Endothelial cell of umbilical vein (primary cell): Measurements from ENCODE around the gene ANKRD35. TPM values are rescaled to one million over a fixed set of nuclear protein-coding genes. Genes with fewer than 3 reads are reported as not detected.

Experiments
- BruUV-seq: library from RNA; stranded (reverse); fragments of 400-500 nt; replicated peaks from 2 replicates; lab custom pipeline; 2021; lab: Mats Ljungman, UMichigan
- CTCF ChIA-PET: fragments of 300-600, 350-600 bp; sonication (Branson Sonifier 250); formaldehyde crosslinking; loops from one replicate; lab custom pipeline; 2021; ENCODE audit warnings: antibody characterized with exemption, inconsistent platforms; lab: Charles Lee
- POLR2A ChIA-PET: fragments of 300-600, 350-600 bp; sonication (Branson Sonifier 250); formaldehyde crosslinking; loops from one replicate; lab custom pipeline; 2021; ENCODE audit warnings: antibody characterized with exemption, inconsistent platforms; lab: Charles Lee
- DNase-seq: peaks from one replicate; pipeline ENCODE4 v3.0.0-alpha.2; 2011; ENCODE audit warnings: low read depth, low spot score
- FAIRE-seq: peaks from 2 replicates; lab custom pipeline; 2011; peaks lifted over from hg19 to GRCh38; lab: Jason Lieb, UNC
- H2AFZ ChIP-seq: 2 replicates; pipeline ENCODE4 v1.6.0; 2012; ENCODE audit warnings: low read depth, low read length, control low read depth, inconsistent platforms
- H3K27ac ChIP-seq: 2 replicates; pipeline ENCODE4 v1.5.1; 2011; ENCODE audit warnings: low read depth, mild to moderate bottlenecking, control low read depth, low read length, moderate library complexity; ENCODE audit not compliant: insufficient read depth
- H3K27me3 ChIP-seq, 2 experiments: 2 replicates each; pipeline versions ENCODE4 v1.6.0 to v1.6.1; 2011; ENCODE audit warnings: low read length in 2 of 2, mixed read lengths in 1 of 2; ENCODE audit not compliant: control insufficient read depth in 2 of 2, insufficient read depth in 2 of 2
- H3K36me3 ChIP-seq, 2 experiments: 2 replicates in 1 of 2; 3 replicates in 1 of 2; pipeline ENCODE4 v1.5.1; 2011; ENCODE audit warnings: low read length in 2 of 2, mild to moderate bottlenecking in 1 of 2, moderate library complexity in 1 of 2; ENCODE audit not compliant: control insufficient read depth in 2 of 2, insufficient read depth in 2 of 2; ENCODE audit errors: extremely low read depth in 1 of 2
- H3K4me1 ChIP-seq: 3 replicates; pipeline ENCODE4 v1.5.1; 2011; ENCODE audit warnings: mild to moderate bottlenecking, low read length; ENCODE audit not compliant: control insufficient read depth, insufficient read depth; ENCODE audit errors: extremely low read depth
- H3K4me2 ChIP-seq: 2 replicates; pipeline ENCODE4 v1.6.1; 2011; ENCODE audit warnings: low read length, control low read depth, mixed read lengths; ENCODE audit not compliant: insufficient read depth
- H3K4me3 ChIP-seq, 3 experiments: fragments of 200-600 bp in 1 of 3; sonication (generic), shearing (Covaris generic) in 1 of 3; replicated peaks in 1 of 3; 2 replicates each; pipeline ENCODE4 v1.5.1; 2011 to 2016; ENCODE audit warnings: control low read depth in 3 of 3, low read length in 3 of 3, mild to moderate bottlenecking in 2 of 3, inconsistent platforms in 1 of 3, low read depth in 1 of 3, moderate library complexity in 1 of 3; ENCODE audit not compliant: insufficient read depth in 1 of 3
- H3K79me2 ChIP-seq: 2 replicates; pipeline ENCODE4 v1.6.0; 2012; ENCODE audit warnings: low read length, inconsistent platforms; ENCODE audit not compliant: control insufficient read depth, insufficient read depth
- H3K9ac ChIP-seq: replicated peaks from 2 replicates; pipeline ENCODE3; 2011; ENCODE audit warnings: low read length, control low read depth; ENCODE audit not compliant: insufficient read depth; ENCODE audit errors: extremely low read depth
- H3K9me1 ChIP-seq: replicated peaks from 3 replicates; pipeline ENCODE4 v1.6.0; 2011; ENCODE audit warnings: mild to moderate bottlenecking, low read length; ENCODE audit not compliant: control insufficient read depth, insufficient read depth; ENCODE audit errors: extremely low read depth
- H3K9me3 ChIP-seq: replicated peaks from 2 replicates; pipeline ENCODE4 v1.5.1; 2012; ENCODE audit warnings: low read length, inconsistent platforms; ENCODE audit not compliant: control insufficient read depth, insufficient read depth
- H4K20me1 ChIP-seq: replicated peaks from 2 replicates; pipeline ENCODE3; 2011; ENCODE audit warnings: mild to moderate bottlenecking, low read length; ENCODE audit not compliant: control insufficient read depth, insufficient read depth; ENCODE audit errors: extremely low read depth
- CTCF ChIP-seq, 2 donors: IDR thresholded peaks; 1 replicate in 1 of 2; 2 replicates in 1 of 2; pipeline ENCODE4 v1.5.1; 2011; ENCODE audit warnings: low read length in 2 of 2, mild to moderate bottlenecking in 2 of 2, moderate library complexity in 2 of 2, control low read depth in 1 of 2, inconsistent platforms in 1 of 2, low read depth in 1 of 2; ENCODE audit not compliant: insufficient read depth in 1 of 2; ENCODE audit errors: extremely low read depth in 1 of 2
- EZH2 ChIP-seq: IDR thresholded peaks from 2 replicates; pipeline ENCODE4 v1.6.1; 2012; ENCODE audit warnings: borderline replicate concordance, low read depth, mild to moderate bottlenecking, moderate library complexity, low read length, inconsistent platforms; ENCODE audit not compliant: severe bottlenecking
- FOS ChIP-seq: IDR thresholded peaks from 2 replicates; pipeline ENCODE4 v1.6.1; 2011; ENCODE audit warnings: mild to moderate bottlenecking, low read length, moderate library complexity, borderline replicate concordance; ENCODE audit not compliant: insufficient read depth
- GATA2 ChIP-seq: IDR thresholded peaks from 2 replicates; pipeline ENCODE4 v1.7.0; 2011; ENCODE audit warnings: low read depth, mild to moderate bottlenecking, moderate library complexity, mixed read lengths, low read length; ENCODE audit not compliant: insufficient read length, insufficient read depth
- JUN ChIP-seq: IDR thresholded peaks from 2 replicates; pipeline ENCODE4 v1.6.1; 2011; ENCODE audit warnings: borderline replicate concordance, low read depth; ENCODE audit not compliant: insufficient read length, insufficient read depth
- MAX ChIP-seq: IDR thresholded peaks from 2 replicates; pipeline ENCODE4 v1.6.1; 2011; ENCODE audit not compliant: insufficient read depth, insufficient read length
- MYC ChIP-seq: IDR thresholded peaks from one replicate; pipeline ENCODE4 v1.6.1; 2011; ENCODE audit warnings: mild to moderate bottlenecking, low read depth, low read length
- POLR2A ChIP-seq: IDR thresholded peaks from 2 replicates; pipeline ENCODE4 v1.6.1; 2012; ENCODE audit warnings: low read depth, mild to moderate bottlenecking, control low read depth, low read length
- POLR2AphosphoS5 ChIP-seq: IDR thresholded peaks from 2 replicates; pipeline ENCODE4 v1.6.1; 2012; ENCODE audit warnings: low read depth, mild to moderate bottlenecking, control low read depth, low read length, moderate library complexity; ENCODE audit not compliant: insufficient read depth
- dilution Hi-C: fragments of 300-500 bp; cut with MboI; formaldehyde crosslinking; loops from one replicate; pipeline ENCODE4 v1.15.0; 2019; ENCODE audit warnings: low sequenced_read_pairs; ENCODE audit not compliant: extremely low pct_ligation_motif_present
- intact Hi-C: fragments of 100-400 bp; cut with micrococcal nuclease; formaldehyde crosslinking; loops from one replicate; pipeline ENCODE4 v1.10.0; 2022
- polyA plus RNA-seq, 4 experiments: library from polyadenylated mRNA; depleted of rRNA in 3 of 4; stranded (reverse) in 3 of 4; unstranded in 1 of 4; fragments of >200 nt; gene quantifications; 2 replicates each; pipeline versions ENCODE4 v1.2.1 to v1.2.3, GENCODE V29; 2011 to 2012; ENCODE audit warnings: missing spikeins in 1 of 4
- total RNA-seq: library from RNA; stranded (reverse); gene quantifications from 2 replicates; pipeline ENCODE4 v1.2.3, GENCODE V29; 2021

The ANKRD35 gene
- total and polyA plus RNA-seq, 2 donors (not counting 3 experiments of a cell fraction or from before 2014, with no cell fraction given), result 0.15 to 0.20 TPM

GRCh38 chr1:145912128-145912641 is 26.5 kb upstream of the ANKRD35 start:
- Histone ChIP-seq H3K27ac (no peak overlapping the region), H3K79me2 (peaks cover 7% of the 10 kb centered on the region), H3K27me3 (no peaks in the 10 kb centered on the region), H3K4me1 (peaks cover 23% of the 10 kb centered on the region), H3K36me3 (peaks cover 8 to 10% of the 10 kb centered on the region in 2 experiments), H2AFZ (no peak overlapping the region), H4K20me1 (no peaks in the 10 kb centered on the region), H3K4me2 (no peak overlapping the region), H3K4me3 (no peak overlapping the region), H3K9me1 (no peaks in the 10 kb centered on the region), H3K9ac (no peak overlapping the region), H3K9me3 (no peaks in the 10 kb centered on the region)
- no peak for FAIRE-seq
- no peak for DNase-seq
- no TSS peak for BruUV-seq
- CTCF ChIA-PET, result interaction anchor here (7.2 to 7.7 kb wide), 2 partner anchors 20 to 64 kb away, joined by 151 to 280 read pairs; partner anchors contain the start of gene NUDT17
- dilution Hi-C loops, result no loop called here
- POLR2A ChIA-PET, result interaction anchor here (1.7 kb wide), 1 partner anchor 21 kb away, joined by 7 read pairs; no protein-coding TSS in a partner anchor
- intact Hi-C loops, result no loop called here
- TF ChIP-seq MAX (no peak), FOS (no peak), POLR2A (no peak), GATA2 (no peak), POLR2AphosphoS5 (no peak), MYC (no peak), JUN (no peak), CTCF (IDR thresholded peaks at IDR 0.05; ENCODE audit: extremely low read depth in 1 of 2, insufficient read depth in 1 of 2, low read depth in 1 of 2, low read length in 2 of 2) (no peak), EZH2 (no peak)
